Measurements from ENCODE around the gene JKAMP. TPM values are rescaled to one million over a fixed set of nuclear protein-coding genes. Genes with fewer than 3 reads are reported as not detected.

JKAMP gene
- polyA plus RNA-seq (82.1 to 166 TPM (median 145 TPM) in 3 replicates), polyA minus RNA-seq (62.0 to 103 TPM (median 95.9 TPM) in 3 replicates)
- polyA plus RNA-seq (2011; ENCODE audit: low read depth): 3.3 TPM
- 59.0 and 137 TPM in 2 replicates for polyA plus RNA-seq (2011; cell fraction: cytosol; rRNA removed)
- 178 and 228 TPM in 2 replicates for polyA plus RNA-seq (2011; cell fraction: nucleus; rRNA removed)
- polyA plus RNA-seq (2012; ENCODE audit: low replicate concordance): 27.6 and 44.4 TPM in 2 replicates
- 32.4 TPM for polyA minus RNA-seq (2011; cell fraction: cytosol; rRNA and poly(A)+ RNA removed)
- polyA minus RNA-seq (2011; cell fraction: nucleus; rRNA and poly(A)+ RNA removed): 61.0 and 113 TPM in 2 replicates

- Histone ChIP-seq H3K9me1 (ENCODE audit: control insufficient read depth, extremely low read depth, insufficient read depth, low read length) (peaks cover 2% of the 10 kb centered on the region), H3K9ac (ENCODE audit: control insufficient read depth, extremely low read depth, insufficient read depth, low read length) (peak within 1 kb of the TSS; percentile 79), H4K20me1 (ENCODE audit: control insufficient read depth, extremely low read depth, insufficient read depth, low read length) (no peaks in the 10 kb centered on the region), H3K4me2 (ENCODE audit: control insufficient read depth, extremely low read depth, insufficient read depth, low read depth, low read length) (peak within 1 kb of the TSS; percentile 94), H3K27ac (ENCODE audit: control insufficient read depth, insufficient read depth, low read length) (peak within 1 kb of the TSS; percentile 96), H3K27me3 (ENCODE audit: control insufficient read depth, extremely low read depth, insufficient read depth, low read length) (no peaks in the 10 kb centered on the region), H3K4me3 (ENCODE audit: control insufficient read depth in 2 of 3, extremely low read depth in 1 of 3, insufficient read depth in 2 of 3, low read depth in 1 of 3, low read length in 3 of 3) (peak within 1 kb of the TSS; percentile 81 to 95 (median 92)), H2AFZ (ENCODE audit: control insufficient read depth, low read length) (peak within 1 kb of the TSS; percentile 93), H3K9me3 (ENCODE audit: control insufficient read depth, low read depth, low read length) (no peaks in the 10 kb centered on the region), H3K36me3 (ENCODE audit: control insufficient read depth in 2 of 2, extremely low read depth in 1 of 2, insufficient read depth in 2 of 2, low read length in 2 of 2) (peaks cover 0 to 10% of the 10 kb centered on the region in 2 experiments), H3K79me2 (ENCODE audit: control insufficient read depth, insufficient read depth, low read length) (peaks cover 50% of the 10 kb centered on the region), H3K4me1 (ENCODE audit: control insufficient read depth, extremely low read depth, insufficient read depth, low read length) (peaks cover 19% of the 10 kb centered on the region)
- dilution Hi-C loops (cut with MboI; ENCODE audit: extremely low pct_ligation_motif_present, low sequenced_read_pairs): no loop called here
- DNase-seq (ENCODE audit: low read depth, low spot score) (peak; percentile 76), FAIRE-seq (peak; percentile 53)
- TF ChIP-seq CTCF (optimal IDR thresholded peaks at IDR 0.05 in 1 of 3, IDR thresholded peaks at IDR 0.05 in 1 of 3, conservative IDR thresholded peaks at IDR 0.05 in 1 of 3; ENCODE audit: extremely low read depth in 1 of 3, insufficient read depth in 2 of 3, low read length in 3 of 3) (peak in 2 of 3 experiments; percentile 34 to 45), EZH2 (IDR thresholded peaks at IDR 0.05; ENCODE audit: low read length) (no peak)
Measured at GRCh38 chr14:59483819-59484638, at the start of gene JKAMP, which contains the start of gene L3HYPDH. Gene JKAMP (plus strand): TSS chr14:59484517. CDS start chr14:59484590, 73 bp downstream. Gene L3HYPDH (minus strand): TSS chr14:59484408. CDS start chr14:59484316, 92 bp downstream.

- no peaks in the 10 kb centered on the region for H3K9me1 ChIP-seq (ENCODE audit: control insufficient read depth, extremely low read depth, insufficient read depth, low read length)
- no peak overlapping the region for H2AFZ ChIP-seq (ENCODE audit: control insufficient read depth, low read length)
- H3K27ac ChIP-seq (ENCODE audit: control insufficient read depth, insufficient read depth, low read length): no peak overlapping the region
- H3K9ac ChIP-seq (ENCODE audit: control insufficient read depth, extremely low read depth, insufficient read depth, low read length): no peak overlapping the region
- peaks cover 10% of the 10 kb centered on the region for H3K4me1 ChIP-seq (ENCODE audit: control insufficient read depth, extremely low read depth, insufficient read depth, low read length)
- H3K4me2 ChIP-seq (ENCODE audit: control insufficient read depth, extremely low read depth, insufficient read depth, low read depth, low read length): no peak overlapping the region
- dilution Hi-C loops (cut with MboI; ENCODE audit: extremely low pct_ligation_motif_present, low sequenced_read_pairs): no loop called here
- no peak for TF ChIP-seq CTCF (optimal IDR thresholded peaks at IDR 0.05 in 1 of 3, IDR thresholded peaks at IDR 0.05 in 1 of 3, conservative IDR thresholded peaks at IDR 0.05 in 1 of 3; ENCODE audit: extremely low read depth in 1 of 3, insufficient read depth in 2 of 3, low read length in 3 of 3)
- no peak for TF ChIP-seq EZH2 (IDR thresholded peaks at IDR 0.05; ENCODE audit: low read length)
- DNase-seq (ENCODE audit: low read depth, low spot score) (no peak), FAIRE-seq (no peak)
- no peaks in the 10 kb centered on the region for H3K79me2 ChIP-seq (ENCODE audit: control insufficient read depth, insufficient read depth, low read length)
- H4K20me1 ChIP-seq (ENCODE audit: control insufficient read depth, extremely low read depth, insufficient read depth, low read length): no peaks in the 10 kb centered on the region
- no peaks in the 10 kb centered on the region for H3K36me3 ChIP-seq (ENCODE audit: control insufficient read depth in 2 of 2, extremely low read depth in 1 of 2, insufficient read depth in 2 of 2, low read length in 2 of 2)
- H3K4me3 ChIP-seq (ENCODE audit: control insufficient read depth in 2 of 3, extremely low read depth in 1 of 3, insufficient read depth in 2 of 3, low read depth in 1 of 3, low read length in 3 of 3): no peak overlapping the region
- no peaks in the 10 kb centered on the region for H3K27me3 ChIP-seq (ENCODE audit: control insufficient read depth, extremely low read depth, insufficient read depth, low read length)
- H3K9me3 ChIP-seq (ENCODE audit: control insufficient read depth, low read depth, low read length): no peaks in the 10 kb centered on the region
Measured at GRCh38 chr14:59435101-59435500, 49.2 kb upstream of the JKAMP start.
